ENCODE measurements around the gene NRP2.

Gene NRP2

GRCh38 chr2:205778356-205778755 lies 96.1 kb downstream of the NRP2 start:
- TF ChIP-seq CTCF (conservative IDR thresholded peaks at IDR 0.05; ENCODE audit: low read depth, low read length): no peak
- DNase-seq (ENCODE audit: low read depth): no peak

GRCh38 chr2:205780645-205781044 lies 98.3 kb downstream of the NRP2 start:
- no peak for TF ChIP-seq CTCF (conservative IDR thresholded peaks at IDR 0.05; ENCODE audit: low read depth, low read length)
- no peak overlapping the region for H3K4me3 ChIP-seq (ENCODE audit: low read depth, low read length)
- DNase-seq (ENCODE audit: low read depth): no peak

More at GRCh38 chr2:205778356-205778755, 96.1 kb downstream of the NRP2 start:
- H3K4me3 ChIP-seq (ENCODE audit: low read depth, low read length): no peak overlapping the region

GRCh38 chr2:205781244-205781931 lies 99.1 kb downstream of the NRP2 start:
- H3K4me3 ChIP-seq (ENCODE audit: low read depth, low read length): no peak overlapping the region
- TF ChIP-seq CTCF (conservative IDR thresholded peaks at IDR 0.05; ENCODE audit: low read depth, low read length): no peak
- DNase-seq (ENCODE audit: low read depth): no peak

- H3K4me3 ChIP-seq (ENCODE audit: low read depth, low read length): no peak overlapping the region
- DNase-seq (ENCODE audit: low read depth): no peak
- TF ChIP-seq CTCF (conservative IDR thresholded peaks at IDR 0.05; ENCODE audit: low read depth, low read length): no peak
Observed at GRCh38 chr2:205782941-205783340, 100.6 kb downstream of the NRP2 start.

GRCh38 chr2:205783872-205784499 lies 101.7 kb downstream of the NRP2 start:
- no peak for TF ChIP-seq CTCF (conservative IDR thresholded peaks at IDR 0.05; ENCODE audit: low read depth, low read length)
- H3K4me3 ChIP-seq (ENCODE audit: low read depth, low read length): no peak overlapping the region
- no peak for DNase-seq (ENCODE audit: low read depth)

- no peak overlapping the region for H3K4me3 ChIP-seq (ENCODE audit: low read depth, low read length)
- no peak for TF ChIP-seq CTCF (conservative IDR thresholded peaks at IDR 0.05; ENCODE audit: low read depth, low read length)
- DNase-seq (ENCODE audit: low read depth): no peak
Observed at GRCh38 chr2:205785507-205786260, 103.4 kb downstream of the NRP2 start.

Data from choroid plexus epithelial cell (primary cell).